IMR-90 (cell line): ENCODE measurements around the gene BCAS3. TPM values are rescaled to one million over a fixed set of nuclear protein-coding genes. Genes with fewer than 3 reads are reported as not detected.

Experiments
- ATAC-seq: fragments of 200-7000 bp; cut with Tn5 transposase; 2 replicates; pipeline ENCODE4 v1.9.1; 2020; ENCODE audit warnings: low read depth, mild to moderate bottlenecking, moderate library complexity
- BruUV-seq: library from RNA; stranded (reverse); fragments of 400-500 nt; replicated peaks from 2 replicates; lab custom pipeline; 2021; lab: Mats Ljungman, UMichigan
- CTCF ChIA-PET: fragments of 300-600 bp; formaldehyde crosslinking; extraction: SDS; loops from one replicate; lab custom pipeline; 2021; ENCODE audit warnings: antibody characterized with exemption; lab: Yijun Ruan, JAX
- POLR2A ChIA-PET: fragments of 300-600 bp; sonication (Branson Sonifier 250); formaldehyde crosslinking; loops from one replicate; lab custom pipeline; 2022; ENCODE audit warnings: antibody characterized with exemption; ENCODE audit not compliant: unreplicated experiment; lab: Charles Lee
- DNase-seq: peaks from one replicate; pipeline ENCODE4 v3.0.0; 2013
- H2AFZ ChIP-seq: replicated peaks from 2 replicates; pipeline ENCODE3; 2013; ENCODE audit warnings: low read length, mild to moderate bottlenecking; ENCODE audit not compliant: poor library complexity
- H2AK5ac ChIP-seq: 2 replicates; pipeline ENCODE4 v1.6.1; 2013; ENCODE audit warnings: low read depth, low read length, inconsistent platforms
- H2AK9ac ChIP-seq: replicated peaks from 2 replicates; pipeline ENCODE3; 2013; ENCODE audit warnings: mild to moderate bottlenecking, low read depth, low read length, moderate library complexity; ENCODE audit not compliant: poor library complexity
- H2BK120ac ChIP-seq: 2 replicates; pipeline ENCODE4 v1.6.1; 2013; ENCODE audit warnings: low read depth, low read length, inconsistent platforms
- H2BK15ac ChIP-seq: 3 replicates; pipeline ENCODE4 v1.6.1; 2013; ENCODE audit warnings: low read depth, low read length, inconsistent platforms
- H2BK20ac ChIP-seq: 2 replicates; pipeline ENCODE4 v1.6.1; 2013; ENCODE audit warnings: low read depth, mild to moderate bottlenecking, inconsistent platforms, low read length, moderate library complexity
- H2BK5ac ChIP-seq: 2 replicates; pipeline ENCODE4 v1.6.1; 2013; ENCODE audit warnings: mild to moderate bottlenecking, low read depth, low read length, inconsistent platforms; ENCODE audit not compliant: poor library complexity, severe bottlenecking
- H3K14ac ChIP-seq: replicated peaks from 2 replicates; pipeline ENCODE4 v1.6.1; 2013; ENCODE audit warnings: low read depth, low read length, inconsistent platforms
- H3K18ac ChIP-seq: 2 replicates; pipeline ENCODE4 v1.6.1; 2013; ENCODE audit warnings: low read depth, low read length, control low read depth
- H3K23ac ChIP-seq: 2 replicates; pipeline ENCODE4 v1.6.1; 2013; ENCODE audit warnings: low read depth, low read length, inconsistent platforms
- H3K27ac ChIP-seq: 2 replicates; pipeline ENCODE4 v1.5.1; 2013; ENCODE audit warnings: mild to moderate bottlenecking, control low read depth, low read length; ENCODE audit not compliant: insufficient read depth
- H3K27me3 ChIP-seq: 2 replicates; pipeline ENCODE4 v1.6.1; 2013; ENCODE audit warnings: low read length; ENCODE audit not compliant: control insufficient read depth, insufficient read depth
- H3K36me3 ChIP-seq: 2 replicates; pipeline ENCODE4 v1.6.1; 2013; ENCODE audit warnings: low read length, mixed read lengths; ENCODE audit not compliant: control insufficient read depth, insufficient read depth
- H3K4ac ChIP-seq: 2 replicates; pipeline ENCODE4 v1.6.1; 2013; ENCODE audit warnings: low read depth, low read length, inconsistent platforms
- H3K4me1 ChIP-seq: 2 replicates; pipeline ENCODE4 v1.6.1; 2013; ENCODE audit warnings: low read length, mixed read lengths; ENCODE audit not compliant: control insufficient read depth, insufficient read depth
- H3K4me2 ChIP-seq: 2 replicates; pipeline ENCODE4 v1.6.1; 2013; ENCODE audit warnings: low read depth, mild to moderate bottlenecking, control low read depth, low read length, moderate library complexity
- H3K4me3 ChIP-seq: 2 replicates; pipeline ENCODE4 v1.5.1; 2013; ENCODE audit warnings: low read depth, mild to moderate bottlenecking, control low read depth, low read length, moderate library complexity; ENCODE audit not compliant: insufficient read depth
- H3K56ac ChIP-seq: 2 replicates; pipeline ENCODE4 v1.6.1; 2013; ENCODE audit warnings: low read length, inconsistent platforms; ENCODE audit not compliant: insufficient read depth; ENCODE audit errors: extremely low read depth
- H3K79me1 ChIP-seq, 2 experiments: 2 replicates each; pipeline ENCODE4 v1.6.1; 2013; ENCODE audit warnings: low read length in 2 of 2, inconsistent platforms in 1 of 2, low read depth in 1 of 2
- H3K9ac ChIP-seq: 2 replicates; pipeline ENCODE4 v1.6.1; 2013; ENCODE audit warnings: low read depth, low read length, control low read depth
- H3K9me1 ChIP-seq: 2 replicates; pipeline ENCODE4 v1.6.1; 2013; ENCODE audit warnings: low read length, inconsistent platforms; ENCODE audit not compliant: insufficient read depth
- H3K9me3 ChIP-seq: 2 replicates; pipeline ENCODE4 v1.6.1; 2013; ENCODE audit warnings: low read length; ENCODE audit not compliant: control insufficient read depth, insufficient read depth
- H4K20me1 ChIP-seq: 2 replicates; pipeline ENCODE4 v1.6.1; 2013; ENCODE audit warnings: low read length, inconsistent platforms; ENCODE audit not compliant: insufficient read depth
- H4K5ac ChIP-seq: 2 replicates; pipeline ENCODE4 v1.6.1; 2013; ENCODE audit warnings: mild to moderate bottlenecking, low read depth, low read length, control low read depth
- H4K8ac ChIP-seq, 2 experiments: 2 replicates each; pipeline ENCODE4 v1.6.1; 2013; ENCODE audit warnings: low read depth in 2 of 2, low read length in 2 of 2, control low read depth in 1 of 2, inconsistent platforms in 1 of 2
- H4K91ac ChIP-seq: 2 replicates; pipeline ENCODE4 v1.6.1; 2013; ENCODE audit warnings: low read depth, low read length, inconsistent platforms; ENCODE audit not compliant: insufficient read depth
- BHLHE40 ChIP-seq: fragments of 150-350 bp; IDR thresholded peaks from 2 replicates; pipeline ENCODE4 v1.6.1; 2016; ENCODE audit warnings: mild to moderate bottlenecking, low read depth, low read length
- CHD1 ChIP-seq: IDR thresholded peaks from 2 replicates; pipeline ENCODE4 v1.6.1; 2012; ENCODE audit warnings: low read depth, low read length, improper control_type of control experiment
- ELK1 ChIP-seq: fragments of 150-350 bp; IDR thresholded peaks from 2 replicates; pipeline ENCODE4 v1.6.1; 2016; ENCODE audit warnings: low read depth, mild to moderate bottlenecking, low read length, moderate library complexity, borderline replicate concordance
- NFE2L2 ChIP-seq: fragments of 150-350 bp; IDR thresholded peaks from 2 replicates; pipeline ENCODE4 v1.6.1; 2016; ENCODE audit warnings: low read depth, mild to moderate bottlenecking, low read length
- POLR2A ChIP-seq: IDR thresholded peaks from 2 replicates; pipeline ENCODE4 v1.6.1; 2012; ENCODE audit warnings: mild to moderate bottlenecking, low read depth, low read length
- RFX5 ChIP-seq: IDR thresholded peaks from 2 replicates; pipeline ENCODE4 v1.8.0; 2012; ENCODE audit warnings: low read depth, mild to moderate bottlenecking, low read length, moderate library complexity
- SMC3 ChIP-seq: fragments of 150-350 bp; IDR thresholded peaks from 2 replicates; pipeline ENCODE4 v1.6.1; 2016; ENCODE audit warnings: low read depth, mild to moderate bottlenecking, antibody characterized with exemption, low read length, moderate library complexity
- USF2 ChIP-seq: fragments of 150-350 bp; IDR thresholded peaks from 2 replicates; pipeline ENCODE4 v1.6.1; 2017; ENCODE audit warnings: mild to moderate bottlenecking, antibody characterized with exemption, low read length, low read depth
- WGBS, 2 experiments: methylation state at CpG; one replicate each; pipeline versions ENCODE4 v1.1.5 to v1.1.7; 2013; ENCODE audit warnings: missing lambda C conversion rate in 2 of 2; ENCODE audit not compliant: insufficient read length in 1 of 2; ENCODE audit errors: extremely low coverage in 2 of 2; 5-methylcytosine and 5-hydroxymethylcytosine counted together
- dilution Hi-C: fragments of 300-500 bp; cut with HindIII; formaldehyde crosslinking; loops from one replicate; pipeline ENCODE4 v1.14.3; 2018; ENCODE audit warnings: low sequenced_read_pairs; ENCODE audit not compliant: unreplicated experiment
- in situ Hi-C: fragments of 300-500 bp; cut with MboI; formaldehyde crosslinking; loops from 3 replicates; pipeline ENCODE4 v1.14.3; 2019; ENCODE audit warnings: low sequenced_read_pairs, inconsistent platforms, mixed read lengths
- intact Hi-C: fragments of 100-400 bp; cut with micrococcal nuclease; formaldehyde crosslinking; loops from 2 replicates; pipeline ENCODE4 v1.10.0; 2022
- polyA plus RNA-seq, 3 experiments: library from polyadenylated mRNA; depleted of rRNA; stranded (reverse); fragments of >200 nt; gene quantifications; 2 replicates each; pipeline ENCODE4 v1.2.3, GENCODE V29; 2012; ENCODE audit warnings: low replicate concordance in 1 of 3
- total RNA-seq: library from RNA; depleted of rRNA; stranded (reverse); fragments of >200 nt; gene quantifications from 2 replicates; pipeline ENCODE4 v1.2.3, GENCODE V29; 2012

The BCAS3 gene
- total and polyA plus RNA-seq, 2 of the 4 experiments (the other 2 are of a cell fraction), result 6.3 to 27.1 TPM

GRCh38 chr17:61265397-61265796, 587.7 kb downstream of the BCAS3 start:
- no TSS peak for BruUV-seq
- H3K56ac ChIP-seq, result no peak overlapping the region
- no peak overlapping the region; the same call in 1 of the 2 replicates for H3K14ac ChIP-seq
- peaks cover 7% of the 10 kb centered on the region for H3K4me1 ChIP-seq
- H2AK9ac ChIP-seq, result no peak overlapping the region
- ChIA-PET POLR2A (no interaction called here), CTCF (interaction anchor here (1.0 kb wide), 1 partner anchor 136 kb away, joined by 3 read pairs; no protein-coding TSS in a partner anchor)
- no peak overlapping the region for H4K8ac ChIP-seq
- no peak overlapping the region for H2BK120ac ChIP-seq
- no peaks in the 10 kb centered on the region for H3K36me3 ChIP-seq
- intact Hi-C loops, result no loop called here
- H2BK5ac ChIP-seq, result no peak overlapping the region
- H3K9ac ChIP-seq, result no peak overlapping the region
- H3K4me2 ChIP-seq, result no peak overlapping the region
- no peak overlapping the region for H2BK15ac ChIP-seq
- no peak overlapping the region for H4K91ac ChIP-seq
- WGBS, 2 experiments, result 100% methylated on average over 1 of the region's 2 CpGs; no CpG with 5 or more reads in 1 of the 2 experiments
- no peak overlapping the region for H3K23ac ChIP-seq
- no peak overlapping the region for H3K27ac ChIP-seq
- no peak overlapping the region for H4K5ac ChIP-seq
- H3K18ac ChIP-seq, result no peak overlapping the region
- H4K20me1 ChIP-seq, result no peaks in the 10 kb centered on the region
- no peak for TF ChIP-seq NFE2L2
- no peak for TF ChIP-seq USF2
- TF ChIP-seq BHLHE40, result no peak
- no peak for TF ChIP-seq ELK1
- no peak for TF ChIP-seq RFX5
- TF ChIP-seq POLR2A, result no peak
- TF ChIP-seq SMC3, result no peak
- no peak for TF ChIP-seq CHD1
- H2AFZ ChIP-seq, result no peak overlapping the region
- H2BK20ac ChIP-seq, result no peak overlapping the region
- no peak overlapping the region for H2AK5ac ChIP-seq
- in situ Hi-C loops, result no loop called here
- H3K27me3 ChIP-seq, result no peaks in the 10 kb centered on the region
- no peak overlapping the region for H3K4me3 ChIP-seq
- no peak overlapping the region for H3K4ac ChIP-seq
- H3K9me1 ChIP-seq, result no peaks in the 10 kb centered on the region
- DNase-seq (no peak), ATAC-seq (no peak)
- dilution Hi-C loops, result no loop called here
- no peaks in the 10 kb centered on the region for H3K9me3 ChIP-seq
- no peaks in the 10 kb centered on the region for H3K79me1 ChIP-seq
